Peyer's patch (tissue), 4 donors: Measurements from ENCODE around the gene SEC24D. TPM values are rescaled to one million over a fixed set of nuclear protein-coding genes. Genes with fewer than 3 reads are reported as not detected.
"Not testable (repeated sequence)": the region's sequence is repeated elsewhere in the genome, so short reads cannot be mapped to it uniquely, and the experiment has no call there.

Experiments used
- DNase-seq, 3 donors: peaks; one replicate each; pipeline ENCODE4 v3.0.0-alpha.2; 2017 to 2019
- H3K27ac ChIP-seq, 4 donors: fragments of 200-600 bp; sonication (generic); one replicate each; pipeline ENCODE4 v1.5.1; 2016 to 2019
- H3K27me3 ChIP-seq, 2 donors: fragments of 200-600 bp; sonication (generic); one replicate each; pipeline ENCODE4 v1.5.1; 2019
- H3K36me3 ChIP-seq, 3 donors: fragments of 200-600 bp; sonication (generic); one replicate each; pipeline ENCODE4 v1.5.1; 2016 to 2019
- H3K4me1 ChIP-seq, 4 donors: fragments of 200-600 bp; sonication (generic); one replicate each; pipeline ENCODE4 v1.5.1; 2016 to 2019
- H3K4me3 ChIP-seq, 4 donors: fragments of 200-600 bp; sonication (generic); 1 replicate in 3 of 4; 2 replicates in 1 of 4; pipeline ENCODE4 v1.5.1; 2016 to 2019; ENCODE audit warnings: mild to moderate bottlenecking in 1 of 4
- H3K9me3 ChIP-seq, 4 donors: fragments of 200-600 bp; sonication (generic); one replicate each; pipeline ENCODE4 v1.5.1; 2016 to 2019; ENCODE audit warnings: mild to moderate bottlenecking in 1 of 4
- POLR2A ChIP-seq, 2 donors: fragments of 450-650 bp; IDR thresholded peaks; one replicate each; pipeline ENCODE4 v1.5.1; 2017; ENCODE audit warnings: antibody characterized with exemption in 2 of 2, mild to moderate bottlenecking in 2 of 2, moderate library complexity in 2 of 2
- total RNA-seq, 4 donors: library from RNA; depleted of rRNA; stranded (reverse); fragments of >200 nt; gene quantifications; one replicate each; pipeline ENCODE4 v1.1.0, GENCODE V29; 2016
- TF ChIP-seq, protein P1 (sequence below), 6 experiments: fragments of 450-650 bp in 4 of 6; fragments of 200-600 bp in 2 of 6; sonication (generic) in 1 of 6; IDR thresholded peaks; one replicate each; pipeline ENCODE4 v1.5.1; 2017 to 2019; ENCODE audit warnings: antibody characterized with exemption in 6 of 6, mild to moderate bottlenecking in 3 of 6, moderate library complexity in 1 of 6

The SEC24D gene
- total RNA-seq, 4 donors from 2014 or later = 52.8 to 117 (median 76.0) TPM

DNA sequence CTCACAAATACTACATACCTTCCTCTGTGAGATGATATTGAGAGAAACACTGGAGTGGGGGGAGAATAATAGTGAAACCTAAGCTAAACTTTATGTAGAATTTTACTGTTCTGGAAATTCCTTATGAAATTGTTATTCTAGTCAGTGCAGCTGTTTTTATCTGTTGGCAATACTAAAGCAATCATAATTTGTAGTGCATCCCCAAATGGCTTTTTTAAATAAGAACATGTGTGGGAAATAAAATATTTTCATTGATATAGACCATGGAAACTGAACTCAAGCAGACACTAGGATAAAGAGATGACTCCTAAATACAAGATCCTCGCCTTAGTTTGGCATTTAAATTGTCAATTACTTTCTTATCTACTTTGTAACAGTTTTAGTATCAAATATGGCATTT lies 51.1 kb downstream of the SEC24D start:
- H3K36me3 ChIP-seq = peaks cover 0 to 18% (median 0%) of the 10 kb centered on the region in 3 donors
- no peak for DNase-seq
- H3K4me3 ChIP-seq = no peak overlapping the region
- TF ChIP-seq, protein P1, sequence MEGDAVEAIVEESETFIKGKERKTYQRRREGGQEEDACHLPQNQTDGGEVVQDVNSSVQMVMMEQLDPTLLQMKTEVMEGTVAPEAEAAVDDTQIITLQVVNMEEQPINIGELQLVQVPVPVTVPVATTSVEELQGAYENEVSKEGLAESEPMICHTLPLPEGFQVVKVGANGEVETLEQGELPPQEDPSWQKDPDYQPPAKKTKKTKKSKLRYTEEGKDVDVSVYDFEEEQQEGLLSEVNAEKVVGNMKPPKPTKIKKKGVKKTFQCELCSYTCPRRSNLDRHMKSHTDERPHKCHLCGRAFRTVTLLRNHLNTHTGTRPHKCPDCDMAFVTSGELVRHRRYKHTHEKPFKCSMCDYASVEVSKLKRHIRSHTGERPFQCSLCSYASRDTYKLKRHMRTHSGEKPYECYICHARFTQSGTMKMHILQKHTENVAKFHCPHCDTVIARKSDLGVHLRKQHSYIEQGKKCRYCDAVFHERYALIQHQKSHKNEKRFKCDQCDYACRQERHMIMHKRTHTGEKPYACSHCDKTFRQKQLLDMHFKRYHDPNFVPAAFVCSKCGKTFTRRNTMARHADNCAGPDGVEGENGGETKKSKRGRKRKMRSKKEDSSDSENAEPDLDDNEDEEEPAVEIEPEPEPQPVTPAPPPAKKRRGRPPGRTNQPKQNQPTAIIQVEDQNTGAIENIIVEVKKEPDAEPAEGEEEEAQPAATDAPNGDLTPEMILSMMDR (IDR thresholded peaks at IDR 0.05) = no peak
- no peak for TF ChIP-seq POLR2A (IDR thresholded peaks at IDR 0.05)
- H3K4me1 ChIP-seq = peaks cover 0 to 5% (median 0%) of the 10 kb centered on the region in 4 donors
- H3K27ac ChIP-seq = no peak overlapping the region
- no peaks in the 10 kb centered on the region for H3K9me3 ChIP-seq
- no peaks in the 10 kb centered on the region for H3K27me3 ChIP-seq

DNA sequence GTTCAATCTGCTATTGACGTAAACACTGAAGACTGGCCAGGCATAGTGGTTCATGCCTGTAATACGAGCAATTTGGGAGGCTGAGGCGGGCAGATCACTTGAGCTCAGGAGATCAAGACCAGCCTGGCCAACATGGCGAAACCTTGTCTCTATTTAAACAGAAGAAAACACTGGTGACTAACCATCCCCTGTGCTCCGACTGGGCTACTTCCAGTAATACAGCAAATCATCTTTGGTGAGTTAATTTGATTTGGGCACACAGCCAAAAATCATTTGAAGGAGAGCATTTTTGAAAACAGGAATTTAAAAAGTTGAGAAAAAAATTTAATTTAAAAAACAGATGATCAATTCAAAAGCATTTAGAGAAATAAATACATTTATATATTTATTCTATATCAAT lies 52.0 kb downstream of the SEC24D start:
- DNase-seq = no peak
- H3K36me3 ChIP-seq = peaks cover 0 to 18% (median 0%) of the 10 kb centered on the region in 3 donors
- H3K27ac ChIP-seq = no peak overlapping the region
- TF ChIP-seq, protein P1 (IDR thresholded peaks at IDR 0.05) = no peak
- TF ChIP-seq POLR2A (IDR thresholded peaks at IDR 0.05) = no peak
- H3K4me1 ChIP-seq = no peaks in the 10 kb centered on the region
- no peak overlapping the region for H3K4me3 ChIP-seq
- H3K9me3 ChIP-seq = no peaks in the 10 kb centered on the region
- H3K27me3 ChIP-seq = no peaks in the 10 kb centered on the region

DNA sequence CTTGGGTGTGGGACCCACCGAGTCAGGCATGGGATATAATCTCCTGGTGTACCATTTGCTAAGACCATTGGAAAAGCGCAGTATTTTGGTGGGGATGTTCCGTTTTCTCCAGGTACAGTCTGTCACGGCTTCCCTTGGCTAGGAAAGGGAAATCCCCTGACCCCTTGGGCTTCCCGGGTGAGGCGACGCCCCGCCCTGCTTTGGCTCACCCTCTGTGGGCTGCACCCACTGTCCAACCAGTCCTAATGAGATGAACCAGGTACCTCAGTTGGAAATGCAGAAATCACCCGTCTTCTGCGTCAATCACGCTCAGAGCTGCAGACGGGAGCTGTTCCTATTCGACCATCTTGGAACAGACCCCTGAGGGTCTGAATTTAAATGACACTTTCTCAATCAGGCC lies 53.0 kb downstream of the SEC24D start:
- H3K4me3 ChIP-seq, H3K27me3 ChIP-seq, DNase-seq, H3K27ac ChIP-seq, H3K4me1 ChIP-seq, H3K9me3 ChIP-seq: not testable (repeated sequence)
- peaks cover 0 to 18% (median 0%) of the 10 kb centered on the region in 3 donors for H3K36me3 ChIP-seq

DNA sequence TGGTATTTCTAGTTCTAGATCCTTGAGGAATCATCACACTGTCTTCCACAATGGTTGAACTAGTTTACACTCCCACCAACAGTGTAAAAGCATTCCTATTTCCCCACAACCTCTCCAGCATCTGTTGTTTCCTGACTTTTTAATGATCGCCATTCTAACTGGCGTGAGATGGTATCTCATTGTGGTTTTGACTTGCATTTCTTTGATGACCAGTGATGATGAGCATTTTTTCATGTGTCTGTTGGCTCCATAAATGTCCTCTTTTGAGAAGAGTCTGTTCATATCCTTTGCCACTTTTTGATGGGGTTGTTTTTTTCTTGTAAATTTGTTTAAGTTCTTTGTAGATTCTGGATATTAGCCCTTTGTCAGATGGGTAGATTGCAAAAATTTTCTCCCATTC lies 58.3 kb downstream of the SEC24D start:
- DNase-seq = not testable (repeated sequence)

DNA sequence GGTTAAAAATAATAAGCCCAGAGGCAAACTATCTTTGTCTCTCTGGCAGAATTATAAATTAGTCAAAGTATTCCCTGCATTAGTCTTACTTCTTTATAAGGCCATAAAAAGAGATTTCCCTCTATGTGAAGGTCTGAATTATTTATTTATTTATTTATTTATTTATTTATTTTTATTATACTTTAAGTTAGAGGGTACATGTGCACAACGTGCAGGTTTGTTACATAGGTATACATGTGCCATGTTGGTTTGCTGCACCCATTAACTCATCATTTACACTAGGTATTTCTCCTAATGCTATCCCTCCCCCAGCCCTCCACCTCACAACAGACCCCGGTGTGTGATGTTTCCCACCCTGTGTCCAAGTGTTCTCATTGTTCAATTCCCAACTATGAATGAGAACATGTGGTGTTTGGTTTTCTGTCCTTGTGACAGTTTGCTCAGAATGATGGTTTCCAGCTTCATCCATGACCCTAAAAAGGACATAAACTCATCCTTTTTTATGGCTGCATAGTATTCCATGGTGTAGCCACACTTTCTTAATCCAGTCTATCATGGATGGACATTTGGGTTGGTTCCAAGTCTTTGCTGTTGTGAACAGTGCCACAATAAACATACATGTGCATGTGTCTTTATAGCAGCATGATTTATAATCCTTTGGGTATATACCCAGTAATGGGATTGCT lies 58.8 kb downstream of the SEC24D start:
- H3K36me3 ChIP-seq, H3K4me1 ChIP-seq, H3K9me3 ChIP-seq: not testable (repeated sequence)

More for the DNA sequence above, 58.3 kb downstream of the SEC24D start:
- not testable (repeated sequence) for H3K27me3 ChIP-seq, H3K36me3 ChIP-seq, H3K4me1 ChIP-seq, H3K4me3 ChIP-seq, H3K27ac ChIP-seq, H3K9me3 ChIP-seq

DNA sequence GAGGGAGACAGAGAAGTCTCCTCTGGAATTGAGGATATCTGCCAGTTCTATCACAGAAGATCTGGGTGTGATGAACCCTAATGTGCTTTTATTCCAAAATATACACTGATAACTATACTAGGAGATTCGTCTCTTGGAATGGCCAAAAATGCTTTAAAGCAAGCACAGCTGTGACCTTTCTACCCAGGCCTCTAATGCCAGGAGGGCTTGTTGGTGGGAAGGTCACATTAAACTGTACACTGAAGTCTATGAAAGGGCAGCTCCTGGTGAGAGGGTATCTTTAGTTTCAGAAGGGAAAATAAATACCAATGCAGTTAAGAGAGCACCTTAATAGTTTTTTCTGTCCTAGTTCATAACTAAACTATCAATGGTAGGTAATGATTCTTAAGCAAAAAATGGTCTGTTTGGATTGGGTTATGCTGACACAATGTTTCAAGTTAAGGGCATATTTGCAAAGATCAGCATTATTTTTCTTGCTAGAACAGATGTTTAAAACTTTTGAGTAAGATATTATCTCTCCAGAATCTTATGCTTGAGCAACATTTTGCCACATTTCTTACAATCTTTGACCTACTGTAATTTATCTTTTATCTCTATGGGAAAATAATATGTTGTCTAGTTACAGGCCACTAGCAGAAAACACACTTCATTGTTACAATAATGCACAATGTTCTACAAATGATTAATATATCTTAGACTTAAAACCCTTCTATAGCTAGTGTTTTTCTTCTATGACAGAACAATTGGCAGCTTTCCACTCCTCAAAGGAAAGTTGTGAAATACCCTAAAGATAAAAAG lies 59.6 kb downstream of the SEC24D start:
- Histone ChIP-seq H3K9me3 (no peaks in the 10 kb centered on the region), H3K4me1 (no peaks in the 10 kb centered on the region), H3K4me3 (no peak overlapping the region), H3K27me3 (no peaks in the 10 kb centered on the region), H3K27ac (no peak overlapping the region), H3K36me3 (no peaks in the 10 kb centered on the region)
- no peak for TF ChIP-seq POLR2A (IDR thresholded peaks at IDR 0.05)
- DNase-seq = no peak

More for the DNA sequence above, 58.8 kb downstream of the SEC24D start:
- not testable (repeated sequence) for H3K27ac ChIP-seq, H3K4me3 ChIP-seq, DNase-seq, H3K27me3 ChIP-seq

DNA sequence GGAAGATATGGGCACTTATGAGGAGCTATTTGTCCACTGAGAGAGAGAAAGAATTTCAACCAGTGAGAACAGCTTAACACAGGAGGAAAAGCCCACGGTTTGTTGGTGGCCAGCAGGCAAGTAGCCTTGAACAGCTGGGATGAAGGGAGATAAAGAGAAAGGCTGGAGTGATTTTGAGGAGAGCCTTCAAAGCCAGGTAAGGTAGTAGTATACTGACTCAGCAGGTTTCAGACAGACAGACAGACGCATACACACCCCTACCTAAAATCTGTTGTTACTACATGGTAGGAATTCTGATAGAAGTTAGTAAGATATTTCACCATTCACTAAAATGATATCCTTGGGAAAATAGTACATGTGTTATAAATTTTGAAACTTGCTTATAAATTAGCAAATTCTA lies 60.5 kb downstream of the SEC24D start:
- H3K27ac ChIP-seq = no peak overlapping the region
- H3K4me3 ChIP-seq = no peak overlapping the region
- TF ChIP-seq, protein P1 (IDR thresholded peaks at IDR 0.05) = no peak
- TF ChIP-seq POLR2A (IDR thresholded peaks at IDR 0.05) = no peak
- no peaks in the 10 kb centered on the region for H3K4me1 ChIP-seq
- H3K27me3 ChIP-seq = no peaks in the 10 kb centered on the region
- H3K9me3 ChIP-seq = no peaks in the 10 kb centered on the region
- H3K36me3 ChIP-seq = no peaks in the 10 kb centered on the region
- DNase-seq = no peak
